ENCODE data around the gene IGFBP4.

DNA sequence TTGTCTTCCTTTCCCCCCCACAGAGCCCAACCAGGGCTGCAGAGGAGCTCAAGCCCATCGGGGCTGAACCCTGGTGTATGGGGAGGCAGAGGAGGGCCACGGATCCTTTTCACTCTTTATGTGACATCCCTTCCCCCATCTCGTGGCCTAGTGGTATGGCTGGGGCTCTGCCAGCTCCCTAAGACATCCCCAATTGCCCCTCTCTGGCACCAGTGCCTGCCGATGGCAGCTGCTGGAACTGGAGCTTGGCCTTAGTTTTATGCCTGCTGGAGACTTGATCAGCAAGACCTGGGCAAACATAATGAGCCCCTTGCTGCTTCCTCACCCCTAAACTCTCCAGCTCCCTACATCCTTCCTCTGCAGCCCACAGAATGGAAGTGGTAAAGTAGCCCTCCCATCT lies 17.5 kb upstream of the IGFBP4 start:
- TF ChIP-seq, protein P1, sequence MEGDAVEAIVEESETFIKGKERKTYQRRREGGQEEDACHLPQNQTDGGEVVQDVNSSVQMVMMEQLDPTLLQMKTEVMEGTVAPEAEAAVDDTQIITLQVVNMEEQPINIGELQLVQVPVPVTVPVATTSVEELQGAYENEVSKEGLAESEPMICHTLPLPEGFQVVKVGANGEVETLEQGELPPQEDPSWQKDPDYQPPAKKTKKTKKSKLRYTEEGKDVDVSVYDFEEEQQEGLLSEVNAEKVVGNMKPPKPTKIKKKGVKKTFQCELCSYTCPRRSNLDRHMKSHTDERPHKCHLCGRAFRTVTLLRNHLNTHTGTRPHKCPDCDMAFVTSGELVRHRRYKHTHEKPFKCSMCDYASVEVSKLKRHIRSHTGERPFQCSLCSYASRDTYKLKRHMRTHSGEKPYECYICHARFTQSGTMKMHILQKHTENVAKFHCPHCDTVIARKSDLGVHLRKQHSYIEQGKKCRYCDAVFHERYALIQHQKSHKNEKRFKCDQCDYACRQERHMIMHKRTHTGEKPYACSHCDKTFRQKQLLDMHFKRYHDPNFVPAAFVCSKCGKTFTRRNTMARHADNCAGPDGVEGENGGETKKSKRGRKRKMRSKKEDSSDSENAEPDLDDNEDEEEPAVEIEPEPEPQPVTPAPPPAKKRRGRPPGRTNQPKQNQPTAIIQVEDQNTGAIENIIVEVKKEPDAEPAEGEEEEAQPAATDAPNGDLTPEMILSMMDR (IDR thresholded peaks at IDR 0.05 in 8 of 11, conservative IDR thresholded peaks at IDR 0.05 in 3 of 11), result no peak
- no peak for TF ChIP-seq POLR2AphosphoS5 (IDR thresholded peaks at IDR 0.05)
- TF ChIP-seq POLR2A (IDR thresholded peaks at IDR 0.05), result no peak

Measured in spleen (tissue), 7 donors.